ENCODE data around the gene KIAA0753.
A peak's percentile ranks its signal among the peaks of the same experiment; 100 is the strongest.
"Not testable (repeated sequence)": the region's sequence is repeated elsewhere in the genome, so short reads cannot be mapped to it uniquely, and the experiment has no call there.

The KIAA0753 gene

GRCh38 chr17:6668727-6669425 lies 28.4 kb upstream of the KIAA0753 start:
- DNase-seq (ENCODE audit: low spot score), result no peak

GRCh38 chr17:6668219-6668618 lies 27.7 kb upstream of the KIAA0753 start:
- no peak for DNase-seq (ENCODE audit: low spot score)

DNA sequence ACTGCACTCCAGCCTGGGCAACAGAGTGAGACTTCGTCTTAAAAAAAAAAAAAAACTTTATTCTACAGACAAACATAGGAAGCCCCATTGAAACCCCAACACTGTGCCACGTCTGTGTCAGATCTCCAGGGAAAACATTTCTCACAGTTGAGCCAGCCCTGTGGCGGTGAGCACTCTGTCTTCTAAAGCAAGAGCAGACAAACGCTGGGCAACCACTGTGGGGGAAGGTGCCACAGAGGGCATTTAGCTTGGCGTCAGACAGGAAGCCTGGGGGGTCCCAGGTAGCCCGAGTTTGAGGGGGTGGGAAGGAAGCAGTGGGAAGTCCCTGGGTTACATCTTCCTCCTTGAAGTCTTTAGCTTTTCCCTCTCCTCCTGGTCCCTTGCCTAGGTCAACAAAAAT lies 27.0 kb upstream of the KIAA0753 start:
- no peak for DNase-seq (ENCODE audit: low spot score)

DNA sequence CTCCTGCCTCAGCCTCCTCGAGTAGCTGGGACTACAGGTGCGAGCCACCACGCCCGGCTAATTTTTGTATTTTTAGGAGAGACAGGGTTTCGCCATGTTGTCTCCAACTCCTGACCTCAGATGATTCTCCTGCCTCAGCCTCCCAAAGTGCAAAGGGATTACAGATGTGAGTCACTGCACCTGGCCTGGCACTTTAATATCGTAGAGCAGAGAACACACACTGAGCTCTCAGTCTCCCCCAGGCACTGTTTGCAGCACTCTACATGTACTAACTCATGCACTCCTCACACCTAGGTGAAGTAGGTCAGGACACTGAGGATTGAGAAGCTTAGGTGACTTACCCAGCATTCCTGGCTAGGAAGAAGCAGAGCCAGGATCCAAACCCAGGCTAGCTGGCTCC lies 26.0 kb upstream of the KIAA0753 start:
- no peak for DNase-seq (ENCODE audit: low spot score)

GRCh38 chr17:6666077-6666521 lies 25.6 kb upstream of the KIAA0753 start:
- DNase-seq (ENCODE audit: low spot score), result peak; percentile 71

- DNase-seq (ENCODE audit: low spot score), result not testable (repeated sequence)
Measured at GRCh38 chr17:6663200-6663599, 22.7 kb upstream of the KIAA0753 start.

DNA sequence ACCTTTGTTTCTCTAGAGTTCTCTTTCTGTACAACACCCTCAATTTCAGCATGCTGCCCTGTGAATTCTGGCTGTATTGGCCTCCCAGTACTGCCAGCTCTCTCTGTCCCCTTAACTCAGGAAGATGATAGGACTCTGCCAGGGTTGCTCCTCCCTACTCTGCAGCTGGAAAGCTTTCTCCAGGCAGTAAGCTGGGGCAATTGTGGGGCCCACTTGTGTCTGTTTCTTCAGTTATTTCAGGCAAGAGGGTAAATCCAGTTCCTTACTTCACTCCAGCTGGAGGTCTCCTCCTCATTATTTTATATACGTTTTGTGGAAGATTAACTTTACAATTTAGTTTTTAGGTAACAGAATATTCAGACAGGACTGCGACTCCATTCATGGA lies 20.9 kb upstream of the KIAA0753 start:
- DNase-seq (ENCODE audit: low spot score), result no peak

GRCh38 chr17:6660805-6661463 lies 20.4 kb upstream of the KIAA0753 start:
- no peak for DNase-seq (ENCODE audit: low spot score)

DNA sequence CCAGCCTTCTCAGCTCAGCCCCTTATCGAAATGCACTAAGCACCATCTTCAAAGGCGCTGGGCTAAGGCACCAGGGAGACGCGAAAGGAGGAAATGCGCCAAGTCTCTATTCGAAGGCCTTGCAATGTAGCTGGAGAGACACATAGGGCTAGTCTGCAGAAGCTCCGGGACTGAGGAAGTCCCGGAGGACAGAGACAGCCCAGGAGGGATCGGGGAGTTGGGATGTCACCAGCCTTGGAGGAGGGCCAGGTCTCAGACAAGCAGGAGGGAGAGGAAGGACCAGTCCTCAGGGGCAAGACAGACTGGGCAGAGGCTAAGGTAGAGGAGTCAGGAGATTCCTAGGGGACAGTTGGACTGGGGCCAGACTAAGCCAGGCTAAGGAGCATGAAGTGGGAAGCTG lies 19.6 kb upstream of the KIAA0753 start:
- DNase-seq (ENCODE audit: low spot score), result no peak

- DNase-seq (ENCODE audit: low spot score), result not testable (repeated sequence)
Measured at GRCh38 chr17:6658411-6658810, 17.9 kb upstream of the KIAA0753 start.

- no peak for DNase-seq (ENCODE audit: low spot score)
Measured at GRCh38 chr17:6657633-6658287, 17.2 kb upstream of the KIAA0753 start.

DNA sequence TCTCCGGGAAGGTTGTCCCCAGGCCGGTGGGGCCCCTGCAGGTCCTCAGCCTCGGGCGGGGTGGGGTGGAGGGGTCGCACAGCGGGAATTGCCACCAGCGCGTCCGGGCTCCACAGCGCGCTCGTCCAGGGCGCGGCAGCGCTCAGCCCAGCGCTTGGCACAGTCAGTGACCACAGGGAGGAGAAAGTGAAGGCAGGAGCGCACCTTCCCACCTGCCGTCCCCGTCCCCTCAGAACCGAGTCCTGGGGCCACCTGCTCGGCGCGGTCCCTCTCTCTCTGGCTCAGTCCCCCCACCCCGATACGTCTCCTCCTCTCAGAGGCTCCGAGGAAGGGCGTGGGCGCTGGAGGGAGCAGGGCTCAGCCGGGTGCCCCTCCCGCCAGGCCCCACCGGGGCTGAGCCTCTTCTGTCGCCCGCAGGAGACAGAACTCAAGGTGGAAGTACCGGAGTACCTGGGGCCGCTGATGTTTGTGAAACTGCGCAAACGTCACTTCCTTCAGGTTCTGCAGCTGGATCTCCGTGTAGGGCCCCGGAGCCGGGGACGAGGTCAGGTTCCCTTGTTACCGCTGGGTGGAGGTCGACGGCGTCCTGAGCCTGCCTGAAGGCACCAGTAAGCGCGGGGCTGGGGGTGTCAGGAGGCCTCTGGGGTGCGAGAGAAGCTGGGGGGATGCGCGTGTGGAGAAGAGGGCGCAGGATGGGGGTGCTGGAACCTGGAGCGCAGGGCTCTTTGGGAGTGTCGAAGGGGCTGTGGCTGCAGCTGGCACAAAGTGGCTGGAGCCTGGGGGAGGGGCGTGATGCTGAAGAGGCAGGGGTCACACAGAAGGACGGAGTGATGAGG lies 16.5 kb upstream of the KIAA0753 start:
- not testable (repeated sequence) for DNase-seq (ENCODE audit: low spot score)

GRCh38 chr17:6655732-6656361 lies 15.3 kb upstream of the KIAA0753 start:
- DNase-seq (ENCODE audit: low spot score), result not testable (repeated sequence)

DNA sequence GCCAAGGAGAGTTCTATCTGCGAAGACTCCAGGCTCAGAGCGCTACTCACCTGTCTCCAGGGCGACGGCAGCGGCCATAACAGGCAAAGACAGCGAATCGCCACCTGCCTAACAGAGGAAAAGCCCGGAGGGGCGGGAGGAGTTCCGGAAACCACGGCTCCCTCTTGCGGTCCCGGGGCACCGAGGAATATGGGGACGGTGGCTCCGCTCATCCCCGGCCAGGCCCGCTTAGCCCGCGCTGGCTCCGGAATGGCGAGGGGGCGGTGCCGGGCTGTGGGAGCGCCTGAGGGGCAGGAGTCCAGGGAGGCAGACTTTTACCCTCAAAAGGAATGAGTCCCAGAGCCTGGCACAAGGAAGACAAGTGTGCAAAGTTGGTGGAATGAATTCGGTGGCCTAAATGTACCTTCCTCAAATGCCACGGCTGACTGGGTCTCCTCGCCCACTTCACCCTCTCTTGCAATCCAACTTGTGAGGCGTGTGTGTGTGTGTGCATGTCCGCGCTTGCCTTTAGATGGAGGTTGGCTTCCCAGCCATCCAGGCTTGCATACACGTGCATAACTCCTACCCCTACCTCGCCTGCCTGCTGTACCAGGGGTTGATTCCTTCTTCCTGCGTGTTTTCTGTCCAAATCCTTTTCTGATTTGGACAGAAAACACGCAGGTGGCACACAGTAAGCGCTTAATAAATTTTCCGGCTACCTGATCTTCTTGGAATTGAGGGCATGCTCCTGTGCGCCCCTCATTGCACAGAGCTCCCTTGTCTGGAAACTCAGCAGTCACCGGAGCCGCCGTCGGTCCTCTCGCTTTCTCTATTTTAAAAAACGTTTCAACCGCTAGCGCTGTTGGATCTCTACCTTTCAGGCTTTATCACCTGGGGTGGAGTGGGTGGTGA lies 14.6 kb upstream of the KIAA0753 start:
- no peak for DNase-seq (ENCODE audit: low spot score)

GRCh38 chr17:6651919-6652452 lies 11.5 kb upstream of the KIAA0753 start:
- no peak for DNase-seq (ENCODE audit: low spot score)

DNA sequence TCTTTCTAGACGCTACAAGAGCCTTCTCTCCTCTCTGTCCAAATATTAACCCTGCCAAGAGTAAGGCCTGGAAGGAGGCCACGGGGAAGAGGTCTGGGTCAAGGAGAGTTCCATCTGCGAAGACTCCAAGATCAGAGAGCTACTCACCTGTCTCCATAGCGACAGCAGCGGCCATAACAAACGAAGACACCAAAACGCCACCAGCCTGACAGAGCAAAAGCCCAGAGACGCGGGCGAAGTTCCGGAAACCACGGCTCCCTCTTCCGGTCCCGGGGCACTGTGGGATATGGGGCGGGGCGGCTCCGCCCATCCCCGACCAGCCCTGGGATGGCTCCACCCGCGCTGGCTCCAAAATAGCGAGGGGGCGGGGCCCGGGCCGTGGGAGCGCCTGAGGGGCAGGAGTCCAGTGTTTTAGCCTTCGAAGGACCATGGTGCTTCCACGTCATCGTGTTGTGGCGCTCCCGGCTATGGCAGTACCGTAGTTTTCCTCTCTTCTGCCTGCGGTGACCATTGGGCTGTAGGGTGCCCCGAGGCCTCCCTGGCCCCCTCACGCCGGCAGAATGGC lies 10.9 kb upstream of the KIAA0753 start, which contains the start of the genes C17orf100 and MED31:
Gene C17orf100 (plus strand): TSS at position 409 of the 565 bp plus-strand sequence. CDS start 152 bp downstream, at position 561.
Gene MED31 (minus strand): TSS at position 252 of the 565 bp plus-strand sequence. CDS start 77 bp downstream, at position 175.
- peak; percentile 95 for DNase-seq (ENCODE audit: low spot score)

DNA sequence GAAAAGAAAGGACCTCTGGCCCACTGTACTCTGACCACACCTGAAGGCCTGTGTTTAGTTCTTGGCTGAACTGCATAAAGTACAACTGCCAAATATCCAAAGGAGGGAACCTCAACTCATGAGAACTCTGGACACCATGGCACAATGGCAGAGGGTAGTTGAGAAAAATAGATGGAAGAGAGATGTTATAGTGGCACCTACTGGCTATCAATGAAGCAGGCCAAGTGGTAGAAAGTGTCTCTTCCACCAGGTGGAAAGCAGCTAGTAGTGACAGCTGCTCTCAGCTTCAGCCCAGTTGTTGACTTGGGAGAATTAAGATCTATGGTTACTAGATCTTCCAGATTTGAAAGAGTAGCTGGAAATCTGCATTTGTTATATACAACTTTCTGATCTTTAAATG lies 7.7 kb upstream of the KIAA0753 start:
- peak; percentile 35 for DNase-seq (ENCODE audit: low spot score)

DNA sequence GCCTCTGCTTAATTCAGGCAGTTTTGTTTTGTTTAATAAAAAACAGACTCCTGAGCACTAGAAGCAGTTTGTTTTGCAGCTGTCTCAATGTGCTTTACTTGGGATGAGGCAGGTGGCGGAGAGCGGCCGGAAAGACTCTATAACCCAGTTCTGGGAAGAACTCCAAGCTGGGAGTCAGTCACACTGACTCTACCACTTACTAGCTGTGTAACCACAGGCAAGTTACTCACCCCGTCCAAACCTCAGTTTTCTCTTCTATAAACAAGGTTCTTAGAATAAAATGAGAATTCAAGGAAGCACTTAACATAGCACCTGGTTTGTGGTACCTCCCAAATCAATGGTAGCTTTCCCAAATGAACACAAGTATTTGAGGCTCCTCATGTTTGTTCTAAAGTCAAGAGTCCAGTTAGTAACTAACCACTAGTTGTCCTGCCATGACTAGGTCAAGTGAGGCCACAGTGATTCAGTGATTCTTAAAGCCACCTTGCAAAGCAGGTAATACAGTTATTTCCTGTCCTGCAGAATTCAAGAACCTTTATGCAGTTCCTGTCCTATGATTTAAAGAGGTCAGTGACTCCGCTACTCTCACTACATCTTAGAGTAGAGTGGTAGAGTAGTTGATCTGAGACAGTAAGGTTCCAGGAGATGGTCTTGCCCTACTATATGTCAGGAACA lies 3.1 kb upstream of the KIAA0753 start:
- DNase-seq (ENCODE audit: low spot score), result no peak

DNA sequence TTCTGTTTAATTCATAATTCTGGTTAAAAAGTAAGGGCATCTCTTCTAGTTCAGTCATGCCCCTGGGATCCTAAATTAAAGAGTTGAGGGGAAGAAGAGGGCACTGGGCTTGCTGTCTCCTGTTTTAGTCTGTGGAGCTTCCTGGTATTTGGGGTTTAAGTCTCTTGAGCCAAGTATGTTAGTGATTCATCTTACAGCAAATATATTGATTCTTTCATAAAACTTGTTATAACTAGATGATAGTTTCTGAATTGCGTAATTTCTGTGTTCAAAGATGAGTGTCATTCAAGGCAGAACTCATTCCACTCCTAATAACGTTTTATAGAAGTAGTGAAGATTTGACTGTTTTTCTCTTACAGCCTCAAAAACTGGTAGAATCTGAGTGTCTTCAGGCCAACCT lies 2.1 kb upstream of the KIAA0753 start:
- DNase-seq (ENCODE audit: low spot score), result no peak
